NOMO-1 (cell line): ENCODE results near the gene PGA5.

ENCODE experiments used
- DNase-seq, 2 experiments: peaks; one replicate each; lab custom pipeline; 2025; ENCODE audit not compliant: unreplicated experiment in 2 of 2; lab: John Stamatoyannopoulos, UW

Gene PGA5

DNA sequence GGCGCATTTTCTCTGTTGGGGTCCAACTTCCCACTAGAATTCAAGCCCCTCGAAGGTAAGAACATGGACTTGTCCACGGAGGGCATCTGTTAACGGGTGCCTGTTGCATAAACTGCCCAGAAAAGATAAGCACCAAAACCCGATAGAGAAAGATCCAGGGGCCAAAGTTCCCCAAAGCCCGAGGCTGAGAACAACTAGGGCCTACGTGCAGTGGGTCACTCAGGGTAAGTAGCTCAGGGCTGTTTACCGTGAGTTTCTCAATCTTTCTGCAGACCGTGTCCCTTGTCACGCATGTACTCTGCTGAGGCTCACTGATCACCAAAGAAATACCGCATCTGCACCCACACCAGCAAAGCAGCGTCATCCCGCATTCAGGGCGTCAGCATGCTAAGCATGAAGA is 24.4 kb downstream of the PGA5 start:
- no peak for DNase-seq

DNA sequence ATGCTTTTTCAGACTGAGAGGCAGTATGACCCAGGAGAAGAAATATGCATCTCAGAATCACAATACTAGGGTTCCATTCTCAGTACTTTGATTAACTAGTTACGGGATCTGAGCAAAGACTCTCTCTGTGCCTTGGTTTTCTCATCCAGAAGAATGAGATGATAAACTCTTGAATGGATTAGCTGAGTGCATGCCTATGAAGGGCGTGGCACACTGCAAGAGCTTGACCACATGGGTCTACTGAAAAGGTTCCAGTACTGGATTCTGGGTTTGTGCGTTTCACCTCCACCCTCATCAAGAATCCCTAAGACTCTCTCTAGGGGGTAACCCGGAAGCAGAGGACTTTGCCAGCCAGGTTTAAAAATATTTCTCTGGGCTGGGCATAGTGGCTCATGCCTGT is 25.6 kb downstream of the PGA5 start:
- DNase-seq: no peak

GRCh38 chr11:61267437-61267841 is 26.5 kb downstream of the PGA5 start:
- no peak for DNase-seq

DNA sequence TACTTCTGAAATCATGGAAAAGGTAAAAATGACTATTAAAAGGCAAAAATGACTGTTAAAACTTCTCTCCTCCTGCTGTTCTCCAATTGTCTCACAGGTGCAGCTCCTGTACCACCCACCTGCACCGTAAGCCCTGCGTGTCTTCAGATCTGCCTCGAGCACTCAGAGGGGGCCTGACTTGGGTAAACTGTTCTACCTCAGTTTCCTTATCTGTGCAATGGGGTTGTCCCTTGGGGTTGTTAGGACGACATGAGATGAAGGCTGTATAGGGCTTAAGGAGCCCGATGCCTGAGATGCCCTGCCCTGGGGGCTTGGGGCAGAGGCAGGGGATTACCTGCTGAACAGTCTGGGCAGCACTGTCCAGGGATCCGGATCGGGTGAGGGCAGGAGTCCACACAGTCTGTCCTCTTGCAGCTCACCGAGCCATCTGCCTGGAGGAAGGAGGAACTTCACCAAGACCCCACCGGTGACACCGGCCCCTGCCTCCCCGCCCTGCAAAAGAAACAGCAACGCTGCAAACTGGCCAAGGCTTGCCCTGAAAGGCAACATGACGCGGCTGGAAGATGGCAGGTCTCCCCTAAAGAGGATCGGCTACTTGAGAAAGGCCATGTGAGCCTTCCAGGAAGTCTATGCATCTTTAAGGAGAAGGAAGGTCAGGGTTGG is 27.7 kb downstream of the PGA5 start:
- DNase-seq: no peak

- no peak for DNase-seq
These were observed 29.5 kb downstream of the PGA5 start for GRCh38 chr11:61270354-61271076.

DNA sequence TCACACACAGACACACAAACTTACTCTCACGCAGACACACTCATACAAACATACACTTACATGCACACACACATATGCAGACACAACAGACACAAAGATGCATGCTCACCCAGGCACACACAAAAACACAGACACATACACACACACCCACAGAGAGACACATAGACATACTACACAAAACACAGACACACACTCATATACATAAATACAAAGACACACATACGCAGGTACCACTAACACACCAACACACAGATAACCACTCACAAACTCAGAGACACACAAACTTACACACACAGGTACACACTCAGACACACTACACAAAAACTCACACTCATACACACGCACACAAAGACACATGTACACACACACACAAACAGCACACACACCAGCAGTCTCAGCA is 31.8 kb downstream of the PGA5 start:
- no peak for DNase-seq

GRCh38 chr11:61273178-61274078 is 32.5 kb downstream of the PGA5 start:
- DNase-seq: no peak

DNA sequence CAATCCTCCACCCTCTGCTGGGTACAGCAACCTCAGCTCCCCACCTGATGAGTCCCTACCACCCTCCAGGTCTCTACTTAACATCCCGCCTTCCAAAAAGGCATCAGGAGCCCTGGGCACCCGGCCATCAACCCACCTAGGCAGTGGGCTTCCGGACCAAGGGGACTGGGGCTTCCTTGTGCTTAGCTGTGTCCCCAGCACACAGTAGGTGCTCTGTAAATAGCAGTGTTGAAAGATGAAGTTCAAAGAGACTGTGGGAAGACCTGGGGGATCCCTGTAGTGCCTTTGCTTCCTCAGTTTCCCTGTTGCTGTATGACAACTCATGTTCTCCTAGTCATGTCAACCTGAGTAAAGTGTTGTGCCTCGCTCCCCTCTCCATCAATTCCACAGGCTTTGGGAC is 33.1 kb downstream of the PGA5 start:
- no peak for DNase-seq

DNA sequence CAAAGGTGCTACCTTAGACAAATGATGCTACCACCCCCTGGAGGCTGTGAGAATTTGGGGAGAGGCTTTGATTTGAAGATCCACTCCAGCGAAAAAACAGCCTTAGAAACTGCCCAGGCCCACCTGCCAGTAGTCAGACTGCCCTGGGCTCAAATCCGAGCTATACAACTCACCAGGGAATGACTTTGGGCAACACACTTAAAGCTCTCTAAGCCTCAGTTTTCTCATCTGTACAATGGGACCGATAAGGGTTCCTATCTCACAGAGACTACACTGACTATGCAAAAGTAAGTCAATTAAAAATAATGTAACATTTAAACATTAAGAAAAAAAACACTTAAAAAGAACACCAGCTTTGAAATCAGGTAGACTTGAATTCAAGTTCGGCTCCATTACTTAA is 34.2 kb downstream of the PGA5 start:
- no peak for DNase-seq

DNA sequence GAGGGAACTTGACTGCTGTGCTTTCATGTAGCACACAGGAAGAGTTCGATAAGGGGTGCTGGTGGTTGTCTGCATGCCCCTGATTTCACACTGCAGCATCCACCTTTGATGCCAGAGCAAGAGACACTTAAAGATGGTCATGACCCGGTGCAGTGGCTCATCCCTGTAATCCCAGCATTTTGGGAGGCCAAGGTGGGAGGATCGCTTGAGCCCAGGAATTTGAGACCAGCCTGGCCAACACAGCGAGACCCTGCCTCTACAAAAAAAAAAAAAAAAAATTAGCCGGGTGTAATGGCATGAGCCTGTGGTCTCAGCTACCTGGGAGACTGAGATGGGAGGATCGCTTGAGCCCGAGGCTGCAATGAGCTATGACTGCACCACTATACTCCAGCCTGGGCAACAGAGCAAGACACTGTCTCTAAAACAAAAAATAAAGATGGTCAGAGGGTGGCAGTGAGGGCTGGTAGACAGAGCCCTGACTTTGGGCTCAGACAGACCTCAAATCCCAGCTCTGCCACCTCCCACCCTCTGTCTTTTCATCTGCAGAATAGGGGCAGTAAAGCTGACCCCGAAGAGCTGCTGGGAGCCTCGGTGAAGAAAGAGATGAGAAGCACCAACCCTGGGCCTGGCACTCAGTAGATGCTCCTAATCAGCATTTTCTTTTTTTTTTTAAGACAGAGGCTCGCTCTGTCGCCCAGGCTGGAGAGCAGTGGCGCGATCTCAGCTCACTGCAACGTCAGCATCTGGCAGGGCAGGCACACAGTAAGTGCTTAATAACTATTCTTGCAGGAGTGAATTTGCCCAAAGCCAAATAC is 36.4 kb downstream of the PGA5 start:
- DNase-seq: no peak

GRCh38 chr11:61278001-61278470 is 37.1 kb downstream of the PGA5 start:
- no peak for DNase-seq

GRCh38 chr11:61279934-61280659 is 39.1 kb downstream of the PGA5 start:
- no peak for DNase-seq

GRCh38 chr11:61280883-61281580 is 40.1 kb downstream of the PGA5 start:
- DNase-seq: no peak

GRCh38 chr11:61281581-61282250 is 40.7 kb downstream of the PGA5 start:
- DNase-seq: peak; percentile 24 to 39

GRCh38 chr11:61283613-61284012 is 42.6 kb downstream of the PGA5 start:
- DNase-seq: no peak

DNA sequence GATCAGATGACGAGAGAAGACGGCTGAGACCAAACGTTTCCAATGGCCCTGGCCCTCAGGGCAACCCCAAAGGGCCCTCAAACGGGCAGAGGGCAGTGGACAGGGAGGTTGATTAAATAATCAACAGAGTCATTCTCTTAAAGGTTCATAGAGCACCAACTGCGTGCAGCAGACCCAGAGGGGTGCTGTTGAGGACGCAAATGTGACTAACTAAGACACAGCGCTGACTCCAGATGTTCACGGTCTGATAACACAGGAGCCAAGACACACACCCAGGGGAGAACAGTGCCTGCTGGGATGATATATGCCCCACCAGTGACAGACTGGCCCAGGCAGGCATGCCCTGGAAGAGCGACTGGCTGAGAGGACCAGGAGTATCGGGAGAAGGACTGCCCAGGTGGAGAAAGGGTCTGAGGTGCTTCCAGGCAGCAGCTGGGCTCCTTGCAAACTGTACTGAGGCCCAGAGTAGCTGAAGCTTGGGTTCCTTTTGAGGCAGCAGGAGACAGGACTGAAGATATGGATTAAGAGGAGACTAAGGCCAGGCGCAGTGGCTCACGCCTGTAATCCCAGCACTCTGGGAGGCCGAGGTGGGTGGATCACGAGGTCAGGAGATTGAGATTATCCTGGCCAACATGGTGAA is 46.5 kb downstream of the PGA5 start:
- DNase-seq: no peak

DNA sequence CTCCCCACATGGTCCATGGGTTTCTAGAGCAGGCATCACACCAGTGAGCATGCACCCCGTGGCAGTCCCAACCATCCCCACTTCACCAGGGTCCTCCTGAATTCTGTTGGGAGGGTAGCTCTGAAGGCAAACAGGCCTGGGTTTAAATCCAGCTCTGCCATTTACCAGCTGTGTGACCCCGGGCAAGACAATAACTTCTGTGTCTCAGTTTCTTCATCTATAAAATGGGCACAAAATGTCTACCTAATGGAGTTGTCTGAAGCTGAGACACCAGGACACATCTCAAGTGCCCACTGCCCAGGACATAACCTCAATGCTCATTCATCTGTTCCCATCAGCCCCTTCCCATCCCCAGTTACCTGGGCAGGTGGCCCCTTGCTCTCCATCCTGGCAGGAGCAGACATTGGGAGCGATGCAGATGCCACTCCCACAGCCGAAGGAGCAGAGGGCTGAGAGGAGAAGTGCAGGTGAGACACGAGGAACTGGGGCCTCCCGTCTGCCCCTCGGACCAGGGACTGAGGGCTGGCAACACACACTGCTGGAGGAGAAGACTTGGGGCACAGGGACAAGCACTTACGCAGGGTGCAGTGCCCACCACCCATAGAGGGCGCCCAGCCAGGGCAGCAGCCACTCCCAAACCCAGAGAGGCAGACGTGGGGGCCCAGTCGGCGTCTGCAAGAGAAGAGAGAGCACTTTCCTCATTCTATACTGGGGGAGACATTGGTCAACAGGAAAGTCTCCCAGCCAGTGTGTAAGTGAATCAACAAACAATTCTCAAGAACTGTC is 50.1 kb downstream of the PGA5 start:
- DNase-seq: no peak

- DNase-seq: no peak
These were observed 51.4 kb downstream of the PGA5 start for GRCh38 chr11:61292356-61292755.
